ENCODE data around the gene C9.

DNA sequence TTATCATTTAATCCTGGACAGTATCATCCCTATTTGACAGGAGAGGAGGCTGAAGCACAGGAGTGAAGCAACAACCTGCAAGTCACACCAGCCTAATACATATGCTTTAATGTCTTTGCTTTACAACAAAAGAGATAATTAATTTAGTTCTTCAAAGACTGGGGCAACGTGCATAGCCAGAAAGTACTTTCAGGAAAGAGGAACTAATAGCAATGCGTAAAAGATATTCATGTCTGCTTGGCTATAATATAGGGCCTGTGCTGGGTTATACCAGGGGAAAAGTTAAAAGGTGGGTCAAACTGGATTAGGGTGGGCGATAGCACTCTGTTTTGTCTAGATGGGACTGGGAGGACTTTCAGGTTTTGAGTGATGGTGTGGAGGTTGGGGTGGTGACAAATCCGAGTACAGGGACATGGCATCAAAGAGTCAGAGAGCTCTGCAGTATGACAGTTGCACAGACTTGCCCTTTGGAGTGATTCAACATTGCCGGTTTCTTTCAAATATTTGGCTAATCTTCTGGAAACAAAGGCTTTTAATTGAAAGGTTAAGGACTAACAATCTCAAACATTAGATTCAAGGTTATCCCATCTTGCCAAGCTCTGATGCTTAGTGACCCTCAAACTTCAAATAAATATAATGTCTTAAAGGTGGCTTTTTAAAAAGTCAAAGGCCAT lies 48.6 kb upstream of the C9 start:
- TF ChIP-seq POLR2A (IDR thresholded peaks at IDR 0.05; ENCODE audit: low read depth, low read length) = no peak
- TF ChIP-seq TAF1 (IDR thresholded peaks at IDR 0.05; ENCODE audit: borderline replicate concordance, low read depth, low read length) = no peak
- TF ChIP-seq POLR2AphosphoS5 (IDR thresholded peaks at IDR 0.05; ENCODE audit: low read depth, low read length) = no peak
